Stimulated activated CD8-positive, alpha-beta memory T cell treated with anti-CD3 and anti-CD28 coated beads, Interleukin-12 subunit alpha, Interleukin-12 subunit beta, amount 100 ng/mL, for 1 hour (primary cell): ENCODE results near the gene PLPPR1.
"Not testable (repeated sequence)": the region's sequence is repeated elsewhere in the genome, so short reads cannot be mapped to it uniquely, and the experiment has no call there.

Experiments
- DNase-seq: peaks from one replicate; pipeline ENCODE4 v3.0.0-alpha.2; 2020; ENCODE audit warnings: low read depth

Gene PLPPR1

GRCh38 chr9:101291043-101291442, 262.5 kb downstream of the PLPPR1 start:
- not testable (repeated sequence) for DNase-seq

- DNase-seq, result no peak
These were observed 271.4 kb downstream of the PLPPR1 start for GRCh38 chr9:101299901-101300300.

DNA sequence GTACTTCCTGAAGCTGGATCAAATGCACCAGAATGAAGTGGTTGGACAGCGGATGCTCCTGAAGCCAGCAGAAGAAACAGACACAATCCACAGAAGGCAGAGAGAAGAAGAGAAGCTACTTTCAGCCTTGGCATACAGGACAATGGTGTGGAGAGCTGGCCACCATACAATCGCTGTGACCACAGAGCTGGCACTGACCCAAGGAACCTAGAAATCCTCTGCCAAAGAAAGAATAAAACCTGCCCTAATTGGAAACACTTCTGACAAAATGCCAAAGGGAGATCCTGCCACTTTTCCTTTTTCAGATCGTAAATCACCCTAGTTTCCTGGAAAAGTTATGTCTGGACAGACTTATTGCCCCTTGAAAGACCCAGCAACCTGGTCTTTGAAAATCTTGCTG, 278.5 kb downstream of the PLPPR1 start:
- DNase-seq, result no peak

- DNase-seq, result no peak
These were observed 279.1 kb downstream of the PLPPR1 start for GRCh38 chr9:101307524-101308213.

DNA sequence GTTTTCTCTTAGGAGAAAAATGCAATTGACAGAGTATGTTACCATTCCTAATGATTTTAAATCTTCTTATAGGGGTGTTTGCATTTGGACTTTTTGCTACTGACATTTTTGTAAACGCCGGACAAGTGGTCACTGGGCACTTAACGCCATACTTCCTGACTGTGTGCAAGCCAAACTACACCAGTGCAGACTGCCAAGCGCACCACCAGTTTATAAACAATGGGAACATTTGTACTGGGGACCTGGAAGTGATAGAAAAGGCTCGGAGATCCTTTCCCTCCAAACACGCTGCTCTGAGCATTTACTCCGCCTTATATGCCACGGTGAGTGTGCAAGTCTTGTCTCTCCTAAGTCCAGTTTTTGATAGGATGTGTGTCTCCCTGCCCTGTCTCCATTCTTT, 280.6 kb downstream of the PLPPR1 start:
- no peak for DNase-seq

DNA sequence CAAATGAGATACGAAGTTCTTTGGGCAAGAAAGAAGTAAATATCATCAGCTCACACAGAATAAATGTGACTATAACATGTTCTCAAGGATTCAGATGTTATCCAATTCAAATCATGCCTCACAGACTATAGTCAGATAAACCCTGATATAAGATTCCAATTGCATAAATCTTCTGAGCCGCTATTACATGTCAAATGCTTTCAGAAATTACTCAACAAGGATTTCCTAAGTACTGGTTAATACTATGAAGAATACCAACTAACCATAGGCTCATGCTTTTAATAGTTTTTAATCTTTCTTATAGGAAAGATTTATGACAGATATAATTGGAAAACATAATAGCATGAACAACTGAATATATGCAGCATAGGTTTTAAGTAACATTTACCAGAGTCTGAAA, 282.7 kb downstream of the PLPPR1 start:
- DNase-seq, result no peak

- DNase-seq, result no peak
These were observed 283.4 kb downstream of the PLPPR1 start for GRCh38 chr9:101311758-101312420.

- DNase-seq, result no peak
These were observed 284.1 kb downstream of the PLPPR1 start for GRCh38 chr9:101312661-101313060.

DNA sequence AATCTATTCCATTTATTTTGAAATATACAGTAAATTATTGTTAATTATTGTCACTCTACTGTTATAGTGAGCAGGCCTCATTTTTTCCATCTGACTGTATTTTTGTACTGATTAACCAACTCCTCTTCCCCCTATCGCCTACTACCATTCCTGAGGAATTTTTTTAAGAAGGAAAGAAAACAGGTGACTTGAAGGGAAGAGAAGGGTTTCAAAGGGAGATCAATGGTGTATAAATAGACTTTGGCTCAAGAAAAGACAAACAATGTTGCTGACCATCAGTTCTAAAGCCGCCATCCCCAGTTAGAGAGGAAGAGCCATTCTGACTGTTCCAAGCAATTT, 286.6 kb downstream of the PLPPR1 start:
- DNase-seq, result no peak

GRCh38 chr9:101317735-101318134, 289.2 kb downstream of the PLPPR1 start:
- DNase-seq, result no peak

DNA sequence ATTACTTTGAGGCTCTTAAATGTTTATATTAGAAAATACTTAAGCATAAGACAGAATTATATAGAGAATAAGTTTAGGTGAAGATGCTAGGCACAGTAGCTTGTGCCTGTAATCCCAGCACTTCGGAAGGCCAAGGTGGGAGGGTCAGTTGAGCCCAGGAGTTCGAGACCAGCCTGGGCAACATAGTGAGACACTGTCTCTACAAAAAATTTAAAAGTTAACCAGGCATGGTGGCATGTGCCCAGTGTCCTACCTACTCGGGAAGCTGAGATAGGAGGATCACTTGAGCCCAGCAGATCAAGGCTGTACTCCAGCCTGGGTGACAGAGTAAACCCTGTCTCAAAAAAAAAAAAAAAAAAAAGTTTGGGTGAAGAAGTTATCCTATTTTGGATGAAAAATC, 294.6 kb downstream of the PLPPR1 start:
- no peak for DNase-seq

DNA sequence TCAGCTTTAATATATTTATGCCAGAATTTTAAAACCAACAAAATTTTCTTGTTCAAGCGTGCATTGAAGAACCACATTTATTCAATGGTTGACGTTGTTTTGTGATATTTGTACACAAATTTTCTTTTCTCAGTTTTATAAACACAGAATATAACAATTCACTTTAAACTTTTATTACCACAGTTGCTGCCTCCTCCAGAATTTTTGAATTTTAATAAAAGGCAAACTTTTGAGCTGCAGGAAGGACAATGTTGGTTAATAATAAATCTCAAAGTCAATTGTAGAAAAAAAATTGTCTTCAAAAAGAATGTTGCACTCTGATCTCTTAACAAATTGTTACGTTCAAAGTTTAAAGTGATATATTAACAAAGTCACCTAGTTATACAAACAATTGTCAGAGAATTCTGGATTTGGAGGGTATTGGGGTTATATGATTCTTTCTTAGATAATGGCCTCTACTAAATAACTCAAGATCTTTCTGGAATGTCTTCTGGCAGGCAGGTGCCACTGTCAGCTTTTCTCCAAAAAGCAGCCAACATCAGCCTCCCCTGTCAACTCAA, 295.8 kb downstream of the PLPPR1 start:
- no peak for DNase-seq

DNA sequence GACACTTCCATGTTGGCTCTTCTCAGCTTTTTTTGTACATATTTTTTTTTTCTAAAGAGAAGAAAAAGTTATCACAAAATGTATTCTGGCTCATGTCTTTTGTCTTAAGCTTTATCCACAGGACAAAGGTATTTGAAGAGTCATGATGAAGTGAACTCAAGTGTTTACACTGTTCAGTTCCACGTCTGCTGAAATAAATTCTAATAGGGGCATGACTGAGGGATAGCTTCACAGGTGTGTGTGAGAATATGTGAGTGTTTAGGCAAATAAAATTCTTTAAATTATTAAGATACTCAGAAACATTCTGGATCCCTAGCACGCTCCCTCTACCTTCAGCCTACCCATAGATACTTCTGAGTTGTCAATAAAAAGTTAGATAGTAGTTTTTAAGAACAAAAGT, 296.5 kb downstream of the PLPPR1 start:
- DNase-seq, result no peak

DNA sequence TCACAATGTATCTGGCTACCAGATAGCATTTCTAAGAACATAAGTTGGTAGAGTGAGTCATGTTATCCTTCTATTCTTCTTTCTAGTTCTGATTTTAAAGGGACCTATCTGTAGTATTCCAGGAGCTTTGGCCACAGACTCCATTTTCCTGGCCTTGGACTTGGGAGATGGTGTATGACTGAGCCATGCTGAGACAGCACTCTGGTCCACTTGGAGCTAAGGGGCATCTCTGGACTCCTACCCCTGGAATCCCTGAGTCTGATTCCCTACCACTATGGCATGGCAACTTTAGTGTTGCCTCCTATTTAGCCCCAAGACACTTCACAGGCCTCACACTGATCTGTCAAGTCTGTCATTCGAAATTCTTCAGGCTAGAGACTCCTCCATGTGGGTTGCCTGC, 297.5 kb downstream of the PLPPR1 start:
- no peak for DNase-seq

DNA sequence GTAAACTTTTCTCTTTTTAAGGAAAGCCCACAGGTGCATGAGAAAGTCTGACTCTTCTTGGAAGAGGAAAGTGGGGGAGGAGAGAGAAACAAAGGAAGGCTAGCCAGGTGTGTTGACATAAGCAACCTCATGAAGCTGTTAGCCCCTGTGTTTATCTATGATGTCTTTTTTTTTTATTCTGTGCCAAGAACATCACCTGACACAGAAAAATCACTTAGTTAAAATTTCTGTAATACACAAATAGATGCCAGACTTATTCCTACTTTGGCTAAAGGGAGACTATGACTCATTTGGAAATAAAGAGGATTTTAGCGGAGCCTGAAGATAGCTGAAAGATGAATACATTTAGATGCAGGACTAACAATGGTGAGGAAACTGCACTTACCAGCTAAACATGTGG, 298.0 kb downstream of the PLPPR1 start:
- DNase-seq, result no peak

GRCh38 chr9:101327422-101327909, 298.9 kb downstream of the PLPPR1 start:
- DNase-seq, result not testable (repeated sequence)

- DNase-seq, result no peak
These were observed 303.8 kb downstream of the PLPPR1 start for GRCh38 chr9:101332362-101332761.

- DNase-seq, result no peak
These were observed 305.0 kb downstream of the PLPPR1 start for GRCh38 chr9:101333490-101333889.

DNA sequence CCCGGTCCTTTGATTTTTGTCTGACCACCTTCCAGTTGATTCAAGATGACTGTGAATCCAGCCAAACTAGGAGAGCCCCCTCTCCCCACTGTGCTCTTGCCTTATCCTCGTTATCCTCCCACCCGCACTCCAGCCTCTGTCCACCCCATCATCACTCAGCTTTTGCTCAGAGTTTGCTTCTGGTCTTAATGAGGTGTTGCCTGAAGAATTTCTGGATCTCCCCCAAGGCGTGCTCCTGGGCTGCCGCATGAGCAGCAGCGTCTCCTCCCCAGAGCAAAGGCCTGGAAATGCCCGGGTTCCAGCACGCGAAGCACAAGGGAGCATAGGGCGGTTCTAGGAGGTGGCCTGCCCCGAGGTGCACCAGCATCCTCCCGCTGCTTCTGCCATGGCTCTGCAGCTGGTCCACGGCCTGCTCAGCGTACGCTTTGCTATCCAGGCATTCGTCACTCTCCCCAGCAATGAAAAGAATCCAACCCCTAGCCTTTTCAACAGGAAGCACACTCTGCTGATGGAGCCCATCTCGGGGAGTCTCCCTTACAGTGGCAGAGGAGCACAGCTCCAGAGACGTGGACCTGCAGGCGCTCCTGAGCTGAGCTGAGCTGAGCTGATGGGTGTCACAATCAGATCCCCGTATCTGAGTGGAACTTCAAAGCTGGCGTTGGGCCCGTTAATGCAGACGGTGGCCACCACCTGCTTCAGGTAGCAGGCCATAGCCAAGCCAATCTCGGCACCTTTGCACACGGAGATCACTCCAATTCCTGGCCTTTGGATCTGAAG, 305.6 kb downstream of the PLPPR1 start:
- no peak for DNase-seq

GRCh38 chr9:101336091-101336490, 307.6 kb downstream of the PLPPR1 start:
- DNase-seq, result no peak

DNA sequence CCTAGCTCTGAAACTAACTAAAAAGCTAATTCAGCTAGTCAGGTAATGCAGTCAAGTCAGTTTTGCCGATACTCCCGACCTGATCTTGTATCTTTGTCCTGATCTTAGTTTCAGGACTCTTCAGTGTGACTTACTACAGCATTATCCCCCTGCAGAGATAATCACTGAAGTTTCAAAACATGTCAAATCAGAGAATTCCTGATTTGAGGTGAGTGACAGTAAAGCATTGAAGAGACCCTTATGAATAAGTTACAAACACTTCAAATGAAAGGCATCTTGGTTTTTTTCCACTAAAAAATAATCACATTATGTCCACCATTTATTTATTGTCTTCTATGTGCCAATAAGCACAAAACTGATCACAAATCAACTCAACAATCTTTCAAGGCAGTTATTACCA, 308.7 kb downstream of the PLPPR1 start:
- DNase-seq, result no peak

DNA sequence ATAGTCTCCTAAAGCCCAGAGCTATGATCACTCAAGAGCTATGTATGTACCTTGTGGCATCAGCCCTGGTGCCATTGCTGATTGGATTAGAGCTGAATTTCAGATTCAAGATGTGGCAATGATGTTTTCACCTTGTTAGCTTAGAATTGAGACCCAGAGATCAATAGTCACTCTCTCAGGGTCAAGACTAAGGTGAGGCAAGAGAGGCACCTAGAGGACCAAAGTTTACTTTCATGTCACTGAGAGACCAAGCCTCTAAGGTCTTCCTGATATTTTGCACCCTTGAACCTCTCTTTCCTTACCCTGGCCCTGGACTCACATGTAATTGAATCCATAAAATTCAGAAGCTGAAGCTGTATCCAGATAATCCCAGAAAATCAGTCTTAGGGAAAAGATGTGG, 313.4 kb downstream of the PLPPR1 start:
- no peak for DNase-seq

GRCh38 chr9:101342595-101342994, 314.1 kb downstream of the PLPPR1 start:
- no peak for DNase-seq
